HepG2 (cell line): Measurements from ENCODE around the gene ORMDL2. TPM values are rescaled to one million over a fixed set of nuclear protein-coding genes. Genes with fewer than 3 reads are reported as not detected.

Experiments used
- ATF3 ChIP-seq: sonication (generic); formaldehyde crosslinking; IDR thresholded peaks from 2 replicates; pipeline ENCODE4 v1.4.0; 2020; ENCODE audit warnings: missing genetic modification reagents
- DDIT3 ChIP-seq: sonication (generic); formaldehyde crosslinking; IDR thresholded peaks from 2 replicates; pipeline ENCODE4 v1.4.0; 2020; ENCODE audit warnings: mild to moderate bottlenecking, missing genetic modification reagents
- HINFP ChIP-seq: sonication (generic); formaldehyde crosslinking; IDR thresholded peaks from 2 replicates; pipeline ENCODE4 v1.4.0; 2020; ENCODE audit warnings: low read depth, mild to moderate bottlenecking, missing genetic modification reagents
- NFAT5 ChIP-seq: sonication (generic); formaldehyde crosslinking; IDR thresholded peaks from 2 replicates; pipeline ENCODE4 v1.4.0; 2020; ENCODE audit warnings: missing genetic modification reagents
- RAD51 ChIP-seq: fragments of 450-650 bp; IDR thresholded peaks from 2 replicates; pipeline ENCODE4 v1.6.1; 2016; ENCODE audit warnings: borderline replicate concordance
- SUZ12 ChIP-seq: fragments of 150-350 bp; IDR thresholded peaks from 2 replicates; pipeline ENCODE4 v1.6.1; 2014; ENCODE audit warnings: low read depth, low read length
- ZFP1 ChIP-seq: IDR thresholded peaks from 2 replicates; pipeline ENCODE4 v1.6.1; 2016
- ZGPAT ChIP-seq: IDR thresholded peaks from 2 replicates; pipeline ENCODE4 v1.6.1; 2016; ENCODE audit warnings: mild to moderate bottlenecking
- ZNF17 ChIP-seq: sonication (generic); formaldehyde crosslinking; IDR thresholded peaks from 2 replicates; pipeline ENCODE4 v1.5.0; 2020; ENCODE audit warnings: mild to moderate bottlenecking, missing genetic modification reagents
- ZNF234 ChIP-seq: sonication (generic); formaldehyde crosslinking; conservative IDR thresholded peaks from 2 replicates; pipeline ENCODE4 v1.5.1; 2020; ENCODE audit warnings: mild to moderate bottlenecking, missing genetic modification reagents
- ZNF329 ChIP-seq: sonication (generic); formaldehyde crosslinking; IDR thresholded peaks from 2 replicates; pipeline ENCODE4 v1.9.0; 2021; ENCODE audit warnings: low read depth, mild to moderate bottlenecking, missing genetic modification reagents
- ZNF691 ChIP-seq: sonication (generic); formaldehyde crosslinking; IDR thresholded peaks from 2 replicates; pipeline ENCODE4 v1.4.0; 2020; ENCODE audit warnings: missing genetic modification reagents, low read depth, mild to moderate bottlenecking, borderline replicate concordance
- ZNF747 ChIP-seq: sonication (generic); formaldehyde crosslinking; IDR thresholded peaks from 2 replicates; pipeline ENCODE4 v1.8.1; 2023; ENCODE audit warnings: missing genetic modification reagents, mild to moderate bottlenecking, borderline replicate concordance
- ZNF761 ChIP-seq: sonication (generic); formaldehyde crosslinking; conservative IDR thresholded peaks from 2 replicates; pipeline ENCODE4 v1.4.0; 2020; ENCODE audit warnings: mild to moderate bottlenecking, missing genetic modification reagents
- ZNF766 ChIP-seq: sonication (generic); formaldehyde crosslinking; IDR thresholded peaks from 2 replicates; pipeline ENCODE4 v1.5.0; 2020; ENCODE audit warnings: missing genetic modification reagents, borderline replicate concordance
- ZNF770 ChIP-seq: sonication (generic); formaldehyde crosslinking; IDR thresholded peaks from 2 replicates; pipeline ENCODE4 v1.5.0; 2020; ENCODE audit warnings: mild to moderate bottlenecking, missing genetic modification reagents
- ZSCAN31 ChIP-seq: sonication (generic); formaldehyde crosslinking; IDR thresholded peaks from 2 replicates; pipeline ENCODE4 v1.5.0; 2020; ENCODE audit warnings: low read depth, mild to moderate bottlenecking, missing genetic modification reagents
- polyA plus RNA-seq, 8 experiments: library from polyadenylated mRNA; depleted of rRNA in 3 of 8; stranded (reverse) in 7 of 8; unstranded in 1 of 8; fragments of >200 nt; fragmentation: Illumina TruSeq in 4 of 8; extraction: Trizol in 4 of 8; gene quantifications; 2 replicates each; pipeline versions ENCODE4 v1.2.1 to v1.2.3, GENCODE V29; 2011 to 2016; ENCODE audit warnings: low read depth in 4 of 8, missing spikeins in 1 of 8, mixed read lengths in 1 of 8; ENCODE audit not compliant: insufficient read depth in 1 of 8
- total RNA-seq, 5 experiments: library from RNA; depleted of rRNA; stranded (reverse); fragments of >200 nt; fragmentation: Illumina TruSeq; extraction: Trizol; gene quantifications; 2 replicates each; pipeline ENCODE4 v1.2.3, GENCODE V29; 2016; ENCODE audit warnings: low read depth in 1 of 5

ORMDL2 gene
- total and polyA plus RNA-seq, 2 of the 13 experiments (the other 11 are each of a cell fraction or from before 2014, with no cell fraction given): 24.0 to 28.6 TPM

- 0 out of 2 replicates have a peak, but pooled peaks have one; percentile 18 for TF ChIP-seq ZNF691
- no peak for TF ChIP-seq HINFP
- TF ChIP-seq ZNF761 (CRISPR knock-in tag): no peak
- TF ChIP-seq ATF3: no peak
- TF ChIP-seq RAD51: no peak
- TF ChIP-seq ZFP1 (CRISPR knock-in tag): no peak
- 0 out of 2 replicates have a peak, but pooled peaks have one; percentile 58 for TF ChIP-seq ZSCAN31 (CRISPR knock-in tag)
- TF ChIP-seq ZNF17 (CRISPR knock-in tag): no peak
- no peak for TF ChIP-seq NFAT5
- no peak for TF ChIP-seq ZNF329
- no peak for TF ChIP-seq ZNF766 (CRISPR knock-in tag)
- TF ChIP-seq ZNF770 (CRISPR knock-in tag): no peak
- TF ChIP-seq SUZ12: no peak
- TF ChIP-seq DDIT3: no peak
- TF ChIP-seq ZNF747: no peak; the same call in 1 of the 2 replicates
- no peak for TF ChIP-seq ZNF234
- 0 out of 2 replicates have a peak, but pooled peaks have one; percentile 35 for TF ChIP-seq ZGPAT
Measured at GRCh38 chr12:55817345-55818139, at the start of gene ORMDL2, which contains the start of gene SARNP (continued).
